GM18907 (cell line): ENCODE data around the gene HSPB8.

ENCODE experiments used
- ATAC-seq: cut with Tn5 transposase; IDR thresholded peaks from one replicate; pipeline ENCODE4 v1.9.1; 2021; ENCODE audit warnings: mild to moderate bottlenecking, moderate library complexity; ENCODE audit not compliant: unreplicated experiment

HSPB8 gene

GRCh38 chr12:119169150-119169549 lies 9.6 kb upstream of the HSPB8 start:
- ATAC-seq = no peak

GRCh38 chr12:119171291-119171690 lies 7.4 kb upstream of the HSPB8 start:
- no peak for ATAC-seq

DNA sequence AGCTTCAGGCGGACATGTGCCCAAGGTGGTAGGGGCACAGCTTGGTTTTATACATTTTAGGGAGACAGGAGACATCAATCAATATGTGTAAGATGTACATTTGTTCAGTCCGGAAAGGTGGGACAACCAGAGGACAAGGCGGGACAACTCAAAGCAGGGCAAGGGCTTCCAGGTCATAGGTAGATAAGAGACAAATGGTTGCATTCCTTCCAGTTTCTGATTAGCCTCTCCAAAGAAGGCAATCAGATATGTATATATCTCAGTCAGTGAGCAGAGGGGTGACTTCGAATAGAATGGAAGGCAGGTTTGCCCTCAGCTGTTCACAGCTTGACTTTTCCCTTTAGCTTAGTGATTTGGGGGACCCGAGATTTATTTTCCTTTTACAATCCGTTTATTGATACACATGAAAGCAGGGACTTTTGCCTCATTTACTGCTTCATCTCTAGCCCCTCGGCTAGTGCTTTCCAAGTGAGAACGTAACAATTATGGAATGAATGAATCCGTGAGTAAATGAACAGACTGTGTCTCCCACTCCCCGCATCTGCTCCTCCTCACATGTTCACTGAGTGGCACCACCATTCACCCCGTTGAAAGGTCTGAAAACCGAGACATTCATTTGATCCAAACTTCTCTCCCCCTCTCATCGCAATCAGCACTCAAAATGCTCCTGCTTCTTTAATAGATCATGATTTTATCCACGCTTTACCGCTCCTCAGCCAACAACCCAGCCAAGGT lies 6.9 kb upstream of the HSPB8 start:
- ATAC-seq = no peak

- ATAC-seq = no peak
Measured at GRCh38 chr12:119175081-119175480, 3.6 kb upstream of the HSPB8 start.

GRCh38 chr12:119176267-119177055 lies 2.3 kb upstream of the HSPB8 start:
- ATAC-seq = no peak

- ATAC-seq = no peak
Measured at GRCh38 chr12:119177056-119177325, 1.7 kb upstream of the HSPB8 start.

GRCh38 chr12:119177724-119178380 lies 879 bp upstream of the HSPB8 start:
- ATAC-seq = no peak

GRCh38 chr12:119179335-119180021 lies 747 bp downstream of the HSPB8 start:
- ATAC-seq = no peak

GRCh38 chr12:119180380-119181040 lies 1.8 kb downstream of the HSPB8 start:
- ATAC-seq = no peak

DNA sequence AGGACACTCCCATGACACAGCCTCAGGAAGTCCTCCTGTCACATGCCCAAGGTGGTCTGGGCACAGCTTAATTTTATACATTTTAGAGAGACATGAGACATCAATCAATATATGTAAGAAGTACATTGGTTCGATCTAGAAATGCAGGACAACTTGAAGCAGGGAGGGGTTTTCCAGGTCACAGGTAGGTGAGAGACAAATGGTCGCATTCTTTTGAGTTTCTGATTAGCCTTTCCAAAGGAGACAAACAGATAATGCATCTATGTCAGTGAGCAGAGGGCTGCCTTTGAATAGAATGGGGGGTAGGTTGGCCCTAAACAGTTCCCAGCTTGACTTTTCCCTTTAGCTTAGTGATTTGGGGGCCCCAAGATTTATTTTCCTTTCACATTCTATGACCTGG lies 2.5 kb downstream of the HSPB8 start:
- ATAC-seq = no peak

- no peak for ATAC-seq
Measured at GRCh38 chr12:119181944-119182343, 3.2 kb downstream of the HSPB8 start.

- ATAC-seq = no peak
Measured at GRCh38 chr12:119182701-119183493, 4.2 kb downstream of the HSPB8 start.

- no peak for ATAC-seq
Measured at GRCh38 chr12:119183942-119184695, 5.4 kb downstream of the HSPB8 start.

GRCh38 chr12:119195256-119195655 lies 16.5 kb downstream of the HSPB8 start:
- no peak for ATAC-seq

DNA sequence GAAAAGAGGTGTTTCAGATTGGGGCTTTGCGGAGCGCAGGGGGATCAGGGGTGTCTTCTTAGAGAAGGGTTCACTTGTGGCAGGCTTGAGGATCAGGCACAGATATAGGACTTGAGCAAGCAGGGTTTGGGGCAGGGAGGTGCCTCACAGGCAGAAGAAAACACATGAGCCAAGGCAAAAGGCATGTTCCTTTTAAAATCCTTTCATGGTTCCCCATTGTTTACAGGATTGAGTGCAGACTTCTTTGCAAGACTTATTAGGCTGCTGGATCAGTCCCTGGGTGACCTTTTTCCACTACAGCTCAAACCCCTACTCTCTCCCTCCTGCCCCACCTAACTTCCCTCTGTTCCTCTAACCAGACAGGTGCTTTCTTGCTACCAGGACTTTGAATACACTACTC lies 19.7 kb downstream of the HSPB8 start:
- no peak for ATAC-seq

DNA sequence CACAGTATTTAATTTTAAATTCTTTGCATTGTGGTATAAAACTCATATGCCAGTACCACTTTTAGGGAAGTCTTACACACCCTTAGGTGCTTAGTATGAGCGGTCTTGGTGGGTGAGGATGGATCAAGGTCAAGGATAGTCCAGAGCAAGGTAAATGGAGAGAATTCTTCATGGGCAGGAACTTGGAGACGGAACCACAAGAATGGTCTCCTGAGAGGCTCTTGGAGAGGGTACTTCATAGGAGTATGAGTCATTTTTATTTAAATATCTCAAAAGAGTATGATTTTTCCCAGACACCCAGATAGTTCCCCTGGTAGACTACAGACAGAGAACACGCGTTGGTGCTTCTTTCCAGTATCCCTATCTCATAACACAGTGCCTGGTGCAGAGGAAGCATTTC lies 21.9 kb downstream of the HSPB8 start:
- ATAC-seq = no peak

GRCh38 chr12:119201789-119202543 lies 23.2 kb downstream of the HSPB8 start:
- no peak for ATAC-seq

DNA sequence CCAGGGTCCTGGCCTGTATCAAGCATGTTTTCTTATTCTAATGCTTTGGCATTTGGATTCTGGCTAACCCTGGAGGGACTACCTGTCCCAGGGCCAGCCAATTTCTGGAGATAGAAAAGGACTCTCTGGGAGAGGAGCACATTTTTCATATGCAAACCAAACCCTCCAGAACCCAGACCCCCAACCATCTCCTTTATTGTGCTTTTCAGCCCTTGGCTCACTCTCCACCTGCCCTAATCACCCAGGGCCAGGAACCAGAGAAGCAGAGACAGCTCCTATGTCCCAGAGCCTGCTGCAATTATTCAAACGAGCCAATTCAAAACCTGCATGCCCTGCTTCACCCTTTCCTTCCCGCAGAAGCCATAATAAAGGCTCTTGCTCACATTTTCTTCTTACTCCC lies 23.8 kb downstream of the HSPB8 start:
- ATAC-seq = no peak

- no peak for ATAC-seq
Measured at GRCh38 chr12:119204131-119204530, 25.4 kb downstream of the HSPB8 start.
